Stimulated activated CD8-positive, alpha-beta memory T cell treated with anti-CD3 and anti-CD28 coated beads, Interleukin-15, amount 100 ng/mL, for 48 hours (primary cell): ENCODE measurements around the gene RPH3AL.

ENCODE experiments used
- DNase-seq, 2 donors: peaks; one replicate each; pipeline ENCODE4 v3.0.0-alpha.2; 2020; ENCODE audit warnings: low read depth in 2 of 2

RPH3AL gene, protein sequence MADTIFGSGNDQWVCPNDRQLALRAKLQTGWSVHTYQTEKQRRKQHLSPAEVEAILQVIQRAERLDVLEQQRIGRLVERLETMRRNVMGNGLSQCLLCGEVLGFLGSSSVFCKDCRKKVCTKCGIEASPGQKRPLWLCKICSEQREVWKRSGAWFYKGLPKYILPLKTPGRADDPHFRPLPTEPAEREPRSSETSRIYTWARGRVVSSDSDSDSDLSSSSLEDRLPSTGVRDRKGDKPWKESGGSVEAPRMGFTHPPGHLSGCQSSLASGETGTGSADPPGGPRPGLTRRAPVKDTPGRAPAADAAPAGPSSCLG

DNA sequence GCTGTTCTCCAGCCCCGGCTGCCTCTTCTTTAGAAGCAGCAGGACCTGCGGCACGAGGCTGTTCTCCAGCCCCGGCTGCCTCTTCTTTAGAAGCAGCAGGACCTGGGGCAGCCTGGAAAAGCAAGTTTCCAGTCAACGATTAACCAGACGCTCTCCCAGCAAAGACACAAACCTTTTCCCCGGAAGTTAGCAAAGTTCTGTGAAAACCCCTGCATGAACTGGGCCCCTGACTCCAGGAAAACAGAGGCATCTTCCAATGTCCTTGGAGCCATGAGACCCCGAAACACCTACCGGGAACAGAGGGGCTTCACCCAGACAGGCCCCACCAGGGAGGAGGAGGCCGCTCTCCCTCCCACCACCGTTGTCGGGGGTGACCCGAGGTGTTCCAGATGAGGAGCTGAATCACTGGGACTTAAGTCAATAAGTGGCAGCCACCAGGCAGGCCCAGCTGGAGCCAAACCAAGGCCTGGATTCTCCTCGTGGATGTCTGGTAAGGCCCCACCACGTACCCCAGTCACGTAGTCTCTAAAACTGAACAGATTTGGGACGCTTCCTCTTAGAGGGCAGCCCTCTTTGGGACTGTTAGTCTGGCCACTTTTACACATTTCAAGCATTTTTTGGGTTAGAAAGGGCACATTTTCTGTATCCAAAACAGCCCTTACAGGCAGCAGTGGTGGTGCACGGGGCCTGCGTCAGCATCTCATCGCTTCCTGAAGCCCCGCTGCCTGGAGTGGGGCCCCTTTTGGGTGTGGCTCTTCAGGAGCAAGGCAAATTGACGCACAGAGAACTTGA is at the start of gene RPH3AL:
Gene RPH3AL (minus strand): TSS at position 387 of the 792 bp plus-strand sequence. CDS start 25,264 bp downstream, outside the sequence.
- no peak for DNase-seq

GRCh38 chr17:400257-400656 is 47.6 kb upstream of the RPH3AL start:
- DNase-seq, result no peak

DNA sequence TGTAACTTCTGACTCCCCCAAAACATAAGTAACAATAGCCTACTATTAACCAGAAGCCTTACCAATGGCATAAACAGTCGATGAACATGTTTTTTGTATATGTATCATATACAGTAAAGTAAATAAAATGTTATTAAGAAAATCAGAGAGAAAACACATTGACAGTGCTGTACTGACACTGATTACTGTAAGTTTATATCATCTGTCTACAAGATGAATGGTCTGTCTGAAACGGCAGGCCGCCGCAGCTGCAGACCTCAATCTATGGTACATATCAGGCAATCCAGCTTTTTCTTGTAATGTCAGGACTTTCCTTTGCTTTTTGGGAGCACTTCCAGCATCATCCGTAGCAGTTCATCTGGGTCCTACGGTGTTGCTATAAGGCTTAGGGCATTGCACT is 44.2 kb upstream of the RPH3AL start:
- DNase-seq, result no peak

DNA sequence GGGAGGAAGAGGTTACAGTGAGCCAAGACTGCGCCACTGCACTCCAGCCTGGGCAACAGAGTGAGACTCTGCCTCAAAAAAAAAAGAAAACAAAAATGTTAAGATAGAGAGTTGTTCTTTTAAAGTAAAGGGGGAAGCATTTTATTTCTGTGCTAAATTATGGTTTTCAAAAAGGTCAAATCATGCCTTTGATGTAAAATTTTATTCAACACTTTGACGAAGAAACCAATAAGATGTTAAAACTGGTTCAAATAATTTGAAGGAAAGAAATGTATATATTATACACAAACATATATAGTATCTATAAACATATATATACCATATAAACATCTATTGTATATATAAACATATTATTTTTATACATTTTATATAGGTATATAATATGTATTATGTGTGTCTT is 43.4 kb upstream of the RPH3AL start:
- no peak for DNase-seq

GRCh38 chr17:395179-395578 is 42.6 kb upstream of the RPH3AL start:
- no peak for DNase-seq

GRCh38 chr17:394718-395095 is 42.1 kb upstream of the RPH3AL start:
- DNase-seq, result no peak

- no peak for DNase-seq
These were observed 41.5 kb upstream of the RPH3AL start for GRCh38 chr17:393806-394717.

DNA sequence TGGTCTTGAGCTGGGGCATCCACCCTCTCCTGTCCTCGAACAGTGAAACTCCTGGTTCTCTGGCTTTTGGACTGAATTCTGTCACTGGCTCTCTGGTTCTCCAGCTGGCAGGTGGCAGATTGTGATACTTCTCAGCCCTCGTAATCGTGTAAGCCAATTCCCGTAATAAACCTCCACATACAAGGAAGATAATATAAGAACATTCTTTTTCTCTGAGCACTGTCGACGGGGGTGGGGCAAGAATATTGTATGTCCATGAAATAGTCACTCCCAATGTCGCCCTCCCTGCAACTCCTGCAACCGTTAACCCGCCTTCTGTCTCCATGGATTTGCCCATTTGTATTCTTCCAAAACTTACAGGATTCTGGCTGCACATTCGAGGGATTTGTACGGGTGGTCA is 39.2 kb upstream of the RPH3AL start:
- no peak for DNase-seq

- no peak for DNase-seq
These were observed 37.4 kb upstream of the RPH3AL start for GRCh38 chr17:390025-390424.

- no peak for DNase-seq
These were observed 35.5 kb upstream of the RPH3AL start for GRCh38 chr17:388087-388486.

- DNase-seq, result peak; percentile 55 to 56
These were observed 33.7 kb upstream of the RPH3AL start for GRCh38 chr17:386141-386876.

GRCh38 chr17:385836-386140 is 33.2 kb upstream of the RPH3AL start:
- DNase-seq, result no peak

DNA sequence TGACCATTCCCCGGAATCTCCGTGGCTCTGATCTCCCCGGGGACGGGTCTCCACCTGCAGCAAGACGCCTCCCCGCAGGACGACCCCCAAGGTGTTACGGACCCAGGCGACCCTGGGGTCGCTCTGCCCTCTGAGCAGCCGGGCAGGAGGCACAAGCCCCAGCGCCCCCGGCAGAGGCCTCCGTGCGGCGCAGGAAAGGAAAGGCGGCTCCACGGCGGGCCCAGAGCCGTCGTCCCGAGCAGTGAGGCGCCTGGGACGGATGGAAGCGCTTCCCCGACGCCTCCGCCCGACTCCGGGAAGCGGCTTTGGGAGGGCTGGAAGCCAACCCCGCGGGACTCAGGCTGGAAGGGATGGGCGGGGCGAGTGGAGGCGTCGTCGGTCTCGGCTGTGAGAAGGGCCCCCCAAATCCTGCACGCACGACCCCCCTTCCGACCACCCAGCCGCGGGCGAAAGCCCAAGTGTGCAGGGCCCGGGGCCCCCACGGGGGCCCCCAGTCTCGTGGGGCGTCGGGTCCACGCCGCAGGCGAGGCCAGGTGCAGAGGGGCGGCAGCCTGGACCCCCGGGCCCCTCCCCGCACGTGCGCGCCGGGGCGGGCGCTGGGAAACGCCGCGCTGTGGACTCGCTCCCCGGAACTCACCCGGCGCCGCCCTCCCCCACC is 32.7 kb upstream of the RPH3AL start:
- no peak for DNase-seq

DNA sequence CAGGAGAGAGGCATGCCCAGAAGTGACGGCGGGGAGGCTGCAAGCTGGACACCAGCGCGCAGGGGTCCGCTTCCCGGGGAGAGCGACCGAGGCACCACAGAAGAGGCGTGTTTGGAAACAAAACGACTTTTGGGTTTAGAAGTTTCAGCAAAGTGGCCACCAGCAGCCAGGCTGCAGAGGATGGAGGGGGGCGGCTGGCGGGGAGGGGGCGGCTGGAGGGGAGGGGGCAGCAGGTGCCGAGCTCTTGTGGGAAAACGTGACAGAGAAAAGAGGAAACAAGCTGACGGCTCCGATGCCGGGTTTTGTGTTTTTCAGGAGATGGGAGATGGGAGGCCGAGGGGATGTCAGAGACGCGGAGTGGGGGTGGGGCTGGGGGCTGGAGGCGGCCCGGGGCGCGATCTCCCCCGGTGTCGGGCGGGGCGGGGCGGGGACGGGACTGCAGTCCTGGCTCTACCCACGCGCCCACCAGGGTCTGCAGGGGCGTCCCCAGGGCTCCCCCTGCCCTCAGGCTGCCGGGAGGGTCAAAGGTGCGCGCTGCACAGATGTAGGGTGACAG is 32.1 kb upstream of the RPH3AL start:
- DNase-seq, result no peak

GRCh38 chr17:383771-384621 is 31.4 kb upstream of the RPH3AL start:
- no peak for DNase-seq

DNA sequence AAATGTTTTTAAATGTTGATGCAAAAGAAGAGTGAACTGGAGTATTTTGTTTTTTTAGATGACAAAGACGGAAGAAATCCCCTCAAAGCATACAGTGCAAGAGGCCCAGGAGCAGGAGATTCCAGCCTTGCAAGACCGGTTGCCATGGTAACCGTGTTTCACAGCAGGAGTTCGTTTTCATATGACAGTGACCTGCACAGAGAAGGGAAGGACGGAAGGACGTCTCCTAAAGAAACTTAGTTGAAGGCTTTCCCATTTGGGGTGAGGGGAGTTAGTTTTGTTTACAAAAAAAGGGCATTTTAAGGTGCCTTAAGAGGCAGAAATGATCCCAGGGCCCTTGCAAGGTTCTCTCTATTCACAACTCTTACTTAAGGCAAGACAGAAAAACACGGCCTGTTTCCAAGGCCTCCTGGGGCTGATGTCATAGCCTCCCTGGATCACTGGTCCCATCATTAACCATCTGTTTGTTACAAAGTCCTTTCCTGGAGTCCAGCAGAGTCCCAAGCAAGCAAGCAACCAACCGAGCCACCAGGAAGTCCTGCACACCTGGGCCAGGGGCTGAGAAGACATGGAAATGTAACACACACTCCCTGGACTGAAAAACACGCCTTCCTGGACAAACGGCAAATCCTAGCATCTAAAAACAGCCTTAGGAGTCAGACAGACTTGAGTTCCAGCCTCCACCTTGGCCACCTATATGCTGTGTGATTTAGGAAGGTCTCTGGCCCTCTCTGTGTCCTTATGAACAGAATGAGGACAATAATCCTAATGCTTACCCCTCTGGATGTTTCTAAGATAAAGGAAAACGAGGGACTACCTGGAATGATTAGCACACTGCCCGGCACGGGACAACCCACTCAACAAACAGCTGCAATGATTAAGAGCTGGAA is 30.3 kb upstream of the RPH3AL start:
- no peak for DNase-seq

DNA sequence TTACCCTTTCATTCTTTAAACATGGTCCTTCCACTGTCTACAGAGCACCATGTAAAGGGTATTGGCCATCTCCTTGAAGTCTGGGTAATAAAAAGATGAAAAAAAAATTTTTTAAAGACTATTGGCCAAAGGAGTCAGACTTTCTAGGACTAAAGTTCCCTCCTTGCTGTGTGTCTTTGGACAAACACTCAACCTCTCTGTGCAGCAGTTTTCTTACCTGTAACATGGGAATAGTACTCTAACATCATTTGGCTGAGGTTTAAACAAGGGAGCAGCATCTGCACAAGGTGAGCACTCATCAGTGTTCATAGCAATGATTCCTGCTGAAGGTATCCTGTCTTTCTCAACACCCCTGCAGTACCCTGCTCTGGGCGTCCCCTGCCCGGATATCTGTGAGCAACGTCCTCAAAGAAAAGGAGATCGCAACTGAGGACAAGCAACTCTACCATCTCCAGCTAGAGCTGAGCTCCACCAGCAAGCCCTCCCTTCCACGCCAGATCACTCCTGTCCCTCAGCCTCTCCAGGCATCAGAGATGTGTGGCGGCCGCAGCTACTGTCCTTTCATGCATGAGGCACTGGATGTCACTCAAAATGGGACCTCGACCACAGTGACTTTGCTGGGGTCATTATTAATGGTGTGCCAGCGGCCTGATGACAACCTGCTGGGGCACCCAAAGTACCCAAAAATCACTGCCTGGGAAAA is 29.5 kb upstream of the RPH3AL start:
- DNase-seq, result no peak

DNA sequence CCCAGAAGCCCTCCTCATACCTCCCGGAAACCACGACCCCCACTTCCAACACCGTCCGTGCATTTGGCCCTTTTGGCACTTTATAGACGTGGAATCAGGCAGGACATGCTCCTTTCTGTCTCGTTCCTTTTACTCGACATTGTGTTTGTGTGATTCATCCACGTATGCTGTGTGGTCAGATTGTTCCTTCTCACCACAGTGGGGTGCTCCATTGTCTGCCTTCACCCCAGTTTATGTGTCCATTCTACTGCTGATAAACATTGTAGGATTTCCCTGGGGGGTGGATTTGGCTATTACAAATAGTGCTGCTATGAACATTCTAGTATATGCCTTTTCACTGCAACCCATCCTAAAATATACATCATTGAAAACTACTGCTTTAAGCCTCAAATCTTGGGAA is 28.9 kb upstream of the RPH3AL start:
- DNase-seq, result no peak
